ENCODE data around the gene ARFRP1. TPM values are rescaled to one million over a fixed set of nuclear protein-coding genes. Genes with fewer than 3 reads are reported as not detected.

The ARFRP1 gene
- total RNA-seq, 2 experiments from 2014 or later: 53.3 to 82.1 TPM

DNA sequence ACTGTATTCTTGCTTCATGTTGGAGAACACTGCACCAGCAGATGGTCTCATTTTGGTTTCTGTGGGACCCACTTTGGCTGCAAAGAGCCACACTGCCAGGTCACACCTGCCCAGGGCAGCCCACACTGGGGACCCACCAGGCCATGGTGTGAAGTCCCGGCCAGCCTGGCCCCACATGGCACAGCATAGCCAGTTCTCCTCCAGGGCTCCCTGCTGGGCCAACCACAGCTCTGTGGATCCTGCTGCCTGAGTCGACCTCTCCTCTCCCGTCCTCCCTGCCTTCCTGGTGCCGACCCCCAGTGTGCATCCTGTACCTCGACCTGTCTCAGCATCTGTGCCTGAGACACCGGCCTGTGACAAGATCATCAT, 3.0 kb downstream of the ARFRP1 start:
- Histone ChIP-seq H3K4me1 (ENCODE audit: insufficient read depth, low read length, poor library complexity, severe bottlenecking) (peaks cover 21% of the 10 kb centered on the region), H3K79me2 (ENCODE audit: insufficient read depth, low read depth, low read length) (peaks cover 39% of the 10 kb centered on the region)

DNA sequence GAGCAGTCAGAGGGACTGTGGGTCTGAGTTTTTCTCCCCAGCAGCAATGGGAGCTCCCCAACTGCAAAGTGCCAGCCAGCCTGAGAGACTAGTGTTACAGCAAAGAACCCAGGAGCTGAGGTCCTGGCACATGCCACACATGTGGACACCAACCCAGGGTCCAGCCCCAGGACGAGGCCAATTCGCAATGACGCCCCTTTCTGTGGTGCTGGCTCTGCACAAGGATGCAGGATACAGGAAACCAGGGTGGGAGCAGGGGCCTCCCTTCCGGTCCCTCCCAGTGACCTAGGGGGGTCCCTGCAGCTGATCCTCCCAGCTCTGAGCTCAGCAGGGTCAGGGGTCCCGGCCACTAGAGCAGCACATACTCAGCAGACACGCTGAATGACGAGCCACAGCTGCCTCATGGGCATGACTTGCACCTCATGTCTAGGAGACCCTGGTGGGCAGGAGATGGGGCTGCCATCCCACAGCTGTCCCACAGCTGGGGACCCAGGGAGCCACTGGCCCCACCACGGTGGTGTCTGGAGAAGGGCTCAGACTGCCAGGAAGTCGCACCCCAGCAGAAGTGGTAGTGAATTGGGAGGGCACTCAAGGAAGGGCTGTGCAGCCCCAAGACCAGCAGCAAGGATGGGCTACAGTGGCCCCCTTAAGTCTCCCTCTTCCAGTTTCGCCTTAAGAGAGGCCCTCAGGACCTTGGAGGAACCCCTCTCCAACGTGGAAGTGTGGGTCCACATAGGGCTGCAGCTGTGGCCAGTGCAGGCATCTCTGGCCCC, 3.6 kb downstream of the ARFRP1 start:
- CTCF ChIA-PET (ENCODE audit: unreplicated experiment): no interaction called here
- Histone ChIP-seq H3K9me2 (ENCODE audit: insufficient read depth, low read length) (no peaks in the 10 kb centered on the region), H3K4me1 (ENCODE audit: insufficient read depth, low read length, poor library complexity, severe bottlenecking) (peaks cover 21% of the 10 kb centered on the region), H4K20me1 (ENCODE audit: insufficient read depth, low read length) (peaks cover 8% of the 10 kb centered on the region; the same call in 1 of the 2 replicates), H3K9me3 (ENCODE audit: low read length) (no peaks in the 10 kb centered on the region), H3K36me3 (ENCODE audit: insufficient read depth, low read length) (peaks cover 51% of the 10 kb centered on the region), H3K27ac (ENCODE audit: low read depth, low read length, poor library complexity, severe bottlenecking) (no peak overlapping the region), H2AFZ (ENCODE audit: low read length) (no peak overlapping the region), H3K4me3 (ENCODE audit: low read depth, low read length, poor library complexity, severe bottlenecking) (no peak overlapping the region), H3K4me2 (ENCODE audit: low read length) (no peak overlapping the region), H3K79me2 (ENCODE audit: insufficient read depth, low read depth, low read length) (peaks cover 33% of the 10 kb centered on the region)
- BruUV-seq (replicated peaks): no TSS peak
- no peak for DNase-seq (ENCODE audit: low spot score)
- POLR2A ChIA-PET: no interaction called here
- TF ChIP-seq, protein P1, sequence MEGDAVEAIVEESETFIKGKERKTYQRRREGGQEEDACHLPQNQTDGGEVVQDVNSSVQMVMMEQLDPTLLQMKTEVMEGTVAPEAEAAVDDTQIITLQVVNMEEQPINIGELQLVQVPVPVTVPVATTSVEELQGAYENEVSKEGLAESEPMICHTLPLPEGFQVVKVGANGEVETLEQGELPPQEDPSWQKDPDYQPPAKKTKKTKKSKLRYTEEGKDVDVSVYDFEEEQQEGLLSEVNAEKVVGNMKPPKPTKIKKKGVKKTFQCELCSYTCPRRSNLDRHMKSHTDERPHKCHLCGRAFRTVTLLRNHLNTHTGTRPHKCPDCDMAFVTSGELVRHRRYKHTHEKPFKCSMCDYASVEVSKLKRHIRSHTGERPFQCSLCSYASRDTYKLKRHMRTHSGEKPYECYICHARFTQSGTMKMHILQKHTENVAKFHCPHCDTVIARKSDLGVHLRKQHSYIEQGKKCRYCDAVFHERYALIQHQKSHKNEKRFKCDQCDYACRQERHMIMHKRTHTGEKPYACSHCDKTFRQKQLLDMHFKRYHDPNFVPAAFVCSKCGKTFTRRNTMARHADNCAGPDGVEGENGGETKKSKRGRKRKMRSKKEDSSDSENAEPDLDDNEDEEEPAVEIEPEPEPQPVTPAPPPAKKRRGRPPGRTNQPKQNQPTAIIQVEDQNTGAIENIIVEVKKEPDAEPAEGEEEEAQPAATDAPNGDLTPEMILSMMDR (conservative IDR thresholded peaks at IDR 0.05; ENCODE audit: low read length): no peak
- TF ChIP-seq EZH2phosphoT487 (IDR thresholded peaks at IDR 0.05; ENCODE audit: borderline replicate concordance, low read depth, low read length): no peak
- intact Hi-C loops (cut with micrococcal nuclease; ENCODE audit: unreplicated experiment): no loop called here

More for the DNA sequence above, 3.0 kb downstream of the ARFRP1 start:
- H4K20me1 ChIP-seq (ENCODE audit: insufficient read depth, low read length): peaks cover 8% of the 10 kb centered on the region; the same call in 1 of the 2 replicates
- H3K27ac ChIP-seq (ENCODE audit: low read depth, low read length, poor library complexity, severe bottlenecking): no peak overlapping the region
- H3K9me3 ChIP-seq (ENCODE audit: low read length): no peaks in the 10 kb centered on the region
- no peaks in the 10 kb centered on the region for H3K9me2 ChIP-seq (ENCODE audit: insufficient read depth, low read length)
- no peak overlapping the region for H3K4me3 ChIP-seq (ENCODE audit: low read depth, low read length, poor library complexity, severe bottlenecking)
- ChIA-PET POLR2A (no interaction called here), CTCF (ENCODE audit: unreplicated experiment) (no interaction called here)
- BruUV-seq (replicated peaks): no TSS peak
- no peak overlapping the region for H2AFZ ChIP-seq (ENCODE audit: low read length)
- DNase-seq (ENCODE audit: low spot score): no peak
- TF ChIP-seq EZH2phosphoT487 (IDR thresholded peaks at IDR 0.05; ENCODE audit: borderline replicate concordance, low read depth, low read length): no peak
- TF ChIP-seq, protein P1 (conservative IDR thresholded peaks at IDR 0.05; ENCODE audit: low read length): no peak
- no peak overlapping the region for H3K4me2 ChIP-seq (ENCODE audit: low read length)
- H3K36me3 ChIP-seq (ENCODE audit: insufficient read depth, low read length): peaks cover 54% of the 10 kb centered on the region
- intact Hi-C loops (cut with micrococcal nuclease; ENCODE audit: unreplicated experiment): loop anchor here (5.0 kb wide), 1 partner anchor 83 kb away; no protein-coding TSS in a partner anchor

DNA sequence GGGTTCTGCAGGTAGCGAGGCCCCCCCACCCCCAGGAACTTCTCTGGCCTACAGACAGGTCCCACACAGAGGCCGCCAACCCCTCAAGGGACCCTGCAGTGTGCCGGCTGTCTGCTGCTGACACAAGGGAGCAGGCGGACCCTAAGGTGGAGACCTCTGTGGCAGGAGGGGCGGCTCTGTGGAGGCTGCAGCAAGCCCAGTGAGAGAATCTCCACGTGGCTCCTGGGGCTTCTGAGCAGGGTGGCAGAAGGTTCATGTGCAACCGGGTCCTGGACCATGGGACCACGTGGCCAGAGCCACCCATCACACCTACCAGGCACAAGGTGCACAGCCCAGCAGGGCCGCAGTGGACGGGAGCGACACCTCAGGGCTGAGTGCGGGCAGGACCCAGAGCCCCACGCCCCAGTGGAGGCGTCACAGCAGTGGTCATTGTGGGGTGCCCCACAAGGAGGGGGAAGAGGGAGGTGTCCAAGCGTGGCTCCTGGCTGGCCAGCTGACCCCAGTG, 4.3 kb downstream of the ARFRP1 start:
- ChIA-PET POLR2A (no interaction called here), CTCF (ENCODE audit: unreplicated experiment) (no interaction called here)
- no peak overlapping the region for H2AFZ ChIP-seq (ENCODE audit: low read length)
- no TSS peak for BruUV-seq (replicated peaks)
- H4K20me1 ChIP-seq (ENCODE audit: insufficient read depth, low read length): peaks cover 8% of the 10 kb centered on the region; the same call in 1 of the 2 replicates
- peaks cover 45% of the 10 kb centered on the region for H3K36me3 ChIP-seq (ENCODE audit: insufficient read depth, low read length)
- H3K9me3 ChIP-seq (ENCODE audit: low read length): no peaks in the 10 kb centered on the region
- no peak overlapping the region for H3K27ac ChIP-seq (ENCODE audit: low read depth, low read length, poor library complexity, severe bottlenecking)
- H3K4me1 ChIP-seq (ENCODE audit: insufficient read depth, low read length, poor library complexity, severe bottlenecking): peaks cover 18% of the 10 kb centered on the region
- no peak for DNase-seq (ENCODE audit: low spot score)
- intact Hi-C loops (cut with micrococcal nuclease; ENCODE audit: unreplicated experiment): no loop called here
- H3K9me2 ChIP-seq (ENCODE audit: insufficient read depth, low read length): no peaks in the 10 kb centered on the region
- H3K4me2 ChIP-seq (ENCODE audit: low read length): no peak overlapping the region
- peaks cover 27% of the 10 kb centered on the region for H3K79me2 ChIP-seq (ENCODE audit: insufficient read depth, low read depth, low read length)
- no peak for TF ChIP-seq EZH2phosphoT487 (IDR thresholded peaks at IDR 0.05; ENCODE audit: borderline replicate concordance, low read depth, low read length)
- TF ChIP-seq, protein P1 (conservative IDR thresholded peaks at IDR 0.05; ENCODE audit: low read length): no peak
- no peak overlapping the region for H3K4me3 ChIP-seq (ENCODE audit: low read depth, low read length, poor library complexity, severe bottlenecking)
